Heart left ventricle (tissue), 16 donors: Measurements from ENCODE around the gene UBE2R2. TPM values are rescaled to one million over a fixed set of nuclear protein-coding genes. Genes with fewer than 3 reads are reported as not detected.
A peak's percentile ranks its signal among the peaks of the same experiment; 100 is the strongest.

Experiments
- ATAC-seq, 4 donors: fragments of 200-7000 bp; cut with Tn5 transposase; one replicate each; pipeline ENCODE4 v1.9.1; 2020 to 2022; ENCODE audit warnings: moderate library complexity in 4 of 4, mild to moderate bottlenecking in 3 of 4, moderate number of reproducible peaks in 1 of 4
- DNase-seq, 5 donors: peaks; one replicate each; pipeline ENCODE4 v3.0.0-alpha.2; 2020
- H3K27ac ChIP-seq, 12 donors: fragments of 200-600 bp; sonication (generic) in 4 of 12; one replicate each; pipeline versions ENCODE4 v1.5.0 to v1.8.0; 2016 to 2022; ENCODE audit warnings: mild to moderate bottlenecking in 2 of 12
- H3K27me3 ChIP-seq, 9 donors: fragments of 200-600 bp; sonication (generic) in 2 of 9; one replicate each; pipeline versions ENCODE4 v1.5.1 to v1.8.0; 2016 to 2022; ENCODE audit warnings: mild to moderate bottlenecking in 3 of 9
- H3K36me3 ChIP-seq, 9 donors: fragments of 200-600 bp; sonication (generic) in 2 of 9; one replicate each; pipeline versions ENCODE4 v1.5.0 to v1.8.0; 2018 to 2022; ENCODE audit warnings: mild to moderate bottlenecking in 2 of 9
- H3K4me1 ChIP-seq, 12 donors: fragments of 200-600 bp; sonication (generic) in 4 of 12; one replicate each; pipeline versions ENCODE4 v1.5.0 to v1.8.0; 2016 to 2022; ENCODE audit warnings: mild to moderate bottlenecking in 3 of 12
- H3K4me3 ChIP-seq, 12 donors: fragments of 200-600 bp; sonication (generic) in 4 of 12; one replicate each; pipeline versions ENCODE4 v1.5.0 to v1.8.0; 2017 to 2022; ENCODE audit warnings: mild to moderate bottlenecking in 9 of 12, moderate library complexity in 4 of 12
- H3K9me3 ChIP-seq, 12 donors: fragments of 200-600 bp; sonication (generic) in 4 of 12; one replicate each; pipeline versions ENCODE4 v1.5.0 to v1.8.0; 2016 to 2022; ENCODE audit warnings: mild to moderate bottlenecking in 1 of 12
- POLR2A ChIP-seq, 2 donors: fragments of 450-650 bp; IDR thresholded peaks; one replicate each; pipeline ENCODE4 v1.6.1; 2017; ENCODE audit warnings: antibody characterized with exemption in 2 of 2, mild to moderate bottlenecking in 2 of 2, moderate library complexity in 2 of 2
- WGBS, 4 donors: extraction: QIAGEN DNeasy Blood & Tissue Kit in 2 of 4; methylation state at CpG; one replicate each; pipeline versions ENCODE4 v1.1.5 to v1.1.7; 2013 to 2018; 5-methylcytosine and 5-hydroxymethylcytosine counted together
- intact Hi-C, 10 donors: fragments of 100-400 bp; cut with DNase I; formaldehyde crosslinking; loops; one replicate each; pipeline versions ENCODE4 v1.11.1 to v1.14.2; 2022
- polyA plus RNA-seq, 2 donors: library from polyadenylated mRNA; stranded (reverse); fragments of 200-250 nt; gene quantifications; one replicate each; pipeline ENCODE4 v1.2.3, GENCODE V29; 2013
- total RNA-seq, 9 donors: library from RNA; depleted of rRNA in 2 of 9; stranded (reverse); fragments of >200 nt in 2 of 9; fragmentation: NEBNext Ultra II Directional in 3 of 9; extraction: Animal tissue kit (Norgen Biotek cat#: 25700) in 3 of 9; gene quantifications; one replicate each; pipeline versions ENCODE4 v1.1.0 to v1.2.4, GENCODE V29; 2016 to 2023
- TF ChIP-seq, protein P1 (sequence below), 12 donors: fragments of 200-600 bp; sonication (generic) in 4 of 12; IDR thresholded peaks; one replicate each; pipeline versions ENCODE4 v1.5.0 to v1.8.0; 2018 to 2022; ENCODE audit warnings: antibody characterized with exemption in 12 of 12, mild to moderate bottlenecking in 5 of 12
- donor health status: ischemic (EF 13 %, LVEDD 7.1; RV severe dilation, severe dysfunction).
- donor health status: healthy with polysubstance abuse.
- donor health status: DM: no; HTN: yes; CAD: no.
- donor health status: DM: no; HTN: no; CAD: no.
- donor health status: ischemic (EF 25% LVEDD 6.9; RV normal size, moderate dysfunction).
- donor health status: ischemic (EF 25% LVEDD 5.7; RV mildly dilated, moderate dysfunction).
- donor health status: healthy.
- donor health status: DM: yes; HTN: yes; CAD: no.
- donor health status: ischemic (EF 35%, LVEDD 5.7; RV mildly dilated, moderate dysfunction).
- donor health status: nonischemic (EF 11% LVEDD 7.7; RV severe dilation, severe dysfunction).
- donor health status: DM: yes; HTN: yes; CAD: no.
- donor health status: PGD.
- donor health status: ischemic (EF 29% LVEDD 5.4; RV normal size, mild dysfunction).
- donor health status: nonischemic (EF 23%, LVEDD 6.1; RV moderate dilation, normal function).

UBE2R2 gene
- total and polyA plus RNA-seq, 11 donors = 18.6 to 45.7 (median 39.5) TPM

DNA sequence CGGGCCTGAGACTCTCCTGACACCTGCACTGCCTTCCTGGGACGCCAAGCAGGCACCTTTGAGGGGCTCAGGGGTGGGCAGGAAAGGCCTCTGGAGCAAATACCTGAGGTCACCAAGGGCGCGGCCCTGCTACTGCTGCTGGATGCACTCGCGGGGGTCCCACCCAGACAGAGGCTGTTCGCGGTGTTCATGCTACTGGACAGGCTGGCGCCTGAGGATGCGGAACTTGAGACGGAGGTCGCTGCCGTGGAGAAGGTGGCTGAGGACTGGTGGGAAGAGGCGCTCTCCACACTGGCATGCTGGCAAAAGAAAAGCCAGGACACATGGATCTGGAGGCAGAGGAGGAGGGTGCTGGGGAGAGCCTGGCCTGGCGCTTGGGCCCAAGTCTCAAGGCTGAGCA, 110.7 kb downstream of the UBE2R2 start:
- TF ChIP-seq POLR2A (IDR thresholded peaks at IDR 0.05) = no peak
- TF ChIP-seq, protein P1, sequence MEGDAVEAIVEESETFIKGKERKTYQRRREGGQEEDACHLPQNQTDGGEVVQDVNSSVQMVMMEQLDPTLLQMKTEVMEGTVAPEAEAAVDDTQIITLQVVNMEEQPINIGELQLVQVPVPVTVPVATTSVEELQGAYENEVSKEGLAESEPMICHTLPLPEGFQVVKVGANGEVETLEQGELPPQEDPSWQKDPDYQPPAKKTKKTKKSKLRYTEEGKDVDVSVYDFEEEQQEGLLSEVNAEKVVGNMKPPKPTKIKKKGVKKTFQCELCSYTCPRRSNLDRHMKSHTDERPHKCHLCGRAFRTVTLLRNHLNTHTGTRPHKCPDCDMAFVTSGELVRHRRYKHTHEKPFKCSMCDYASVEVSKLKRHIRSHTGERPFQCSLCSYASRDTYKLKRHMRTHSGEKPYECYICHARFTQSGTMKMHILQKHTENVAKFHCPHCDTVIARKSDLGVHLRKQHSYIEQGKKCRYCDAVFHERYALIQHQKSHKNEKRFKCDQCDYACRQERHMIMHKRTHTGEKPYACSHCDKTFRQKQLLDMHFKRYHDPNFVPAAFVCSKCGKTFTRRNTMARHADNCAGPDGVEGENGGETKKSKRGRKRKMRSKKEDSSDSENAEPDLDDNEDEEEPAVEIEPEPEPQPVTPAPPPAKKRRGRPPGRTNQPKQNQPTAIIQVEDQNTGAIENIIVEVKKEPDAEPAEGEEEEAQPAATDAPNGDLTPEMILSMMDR (IDR thresholded peaks at IDR 0.05) = no peak
- intact Hi-C loops = loop anchor here in 8 of 10 donors (2.0 to 10.0 kb wide), 6 partner anchors 113 to 330 kb away; partner anchors contain the start of gene UBE2R2 (in 4 of the 8)
- ATAC-seq (no peak), DNase-seq (no peak)
- Histone ChIP-seq H3K27me3 (no peaks in the 10 kb centered on the region), H3K4me3 (no peak overlapping the region), H3K36me3 (peaks cover 0 to 91% (median 81%) of the 10 kb centered on the region in 9 donors), H3K4me1 (peaks cover 0 to 44% (median 13%) of the 10 kb centered on the region in 12 donors), H3K27ac (no peak overlapping the region), H3K9me3 (no peaks in the 10 kb centered on the region)
- 94 to 97% (median 95%) methylated on average over 15 of the region's 15 CpGs for WGBS, 4 donors

- H3K9me3 ChIP-seq = no peaks in the 10 kb centered on the region
- H3K4me3 ChIP-seq = no peak overlapping the region
- WGBS, 4 donors = 75 to 90% (median 83%) methylated on average over 3 of the region's 3 CpGs
- no peak overlapping the region for H3K27ac ChIP-seq
- intact Hi-C loops = loop anchor here in 3 of 10 donors (5.0 to 10.0 kb wide), 2 partner anchors 41 to 57 kb away; no protein-coding TSS in a partner anchor
- H3K27me3 ChIP-seq = no peaks in the 10 kb centered on the region
- DNase-seq (no peak), ATAC-seq (peak in 2 of 4 donors; percentile 30)
- H3K36me3 ChIP-seq = peaks cover 0 to 96% (median 86%) of the 10 kb centered on the region in 9 donors
- no peak for TF ChIP-seq POLR2A (IDR thresholded peaks at IDR 0.05)
- TF ChIP-seq, protein P1 (IDR thresholded peaks at IDR 0.05) = no peak
- H3K4me1 ChIP-seq = peaks cover 0 to 16% (median 0%) of the 10 kb centered on the region in 12 donors
Measured at GRCh38 chr9:33931326-33931725, 114.4 kb downstream of the UBE2R2 start.

DNA sequence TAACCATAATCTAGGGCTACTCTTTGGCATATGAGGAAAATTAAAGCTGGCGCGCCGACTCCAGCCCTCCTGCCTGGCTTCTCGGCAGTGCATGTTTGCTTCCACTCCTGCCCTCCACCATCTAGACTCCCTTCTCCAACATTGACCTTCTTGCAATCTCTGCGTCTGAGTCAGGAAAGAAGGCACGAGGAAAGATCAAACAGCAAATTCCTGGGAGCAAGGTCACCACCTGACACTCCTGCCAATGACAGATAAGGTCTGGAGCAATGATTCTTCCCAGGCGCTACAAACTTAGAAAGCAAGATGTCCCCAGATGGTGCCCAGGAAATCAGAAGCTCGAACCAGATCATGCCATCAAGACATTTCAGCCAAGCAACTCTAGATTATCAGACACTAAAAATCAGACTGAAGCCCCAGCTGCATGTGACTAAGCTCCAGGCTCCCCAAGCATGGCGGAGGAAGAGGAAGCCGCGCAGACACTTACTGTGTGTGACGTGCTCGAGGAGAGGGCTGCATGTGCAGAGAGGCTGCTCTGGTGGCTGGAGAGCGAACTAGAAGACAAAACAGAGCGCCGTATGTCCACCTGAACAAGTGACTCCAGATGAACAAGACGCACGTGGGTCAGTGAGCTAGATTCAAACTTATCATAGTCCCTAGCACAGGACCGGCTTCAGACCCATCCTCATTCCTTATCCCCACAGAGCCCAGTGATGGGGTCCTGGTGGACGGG, 115.3 kb downstream of the UBE2R2 start:
- Histone ChIP-seq H3K36me3 (peaks cover 0 to 93% (median 82%) of the 10 kb centered on the region in 9 donors), H3K27me3 (no peaks in the 10 kb centered on the region), H3K27ac (no peak overlapping the region), H3K4me1 (peaks cover 0 to 12% (median 0%) of the 10 kb centered on the region in 12 donors), H3K9me3 (no peaks in the 10 kb centered on the region), H3K4me3 (no peak overlapping the region)
- no peak for TF ChIP-seq POLR2A (IDR thresholded peaks at IDR 0.05)
- TF ChIP-seq, protein P1 (IDR thresholded peaks at IDR 0.05) = no peak
- peak in 2 of 4 donors; percentile 6 to 18 for ATAC-seq
- intact Hi-C loops = loop anchor here in 3 of 10 donors (5.0 to 10.0 kb wide), 2 partner anchors 40 to 57 kb away; no protein-coding TSS in a partner anchor
- WGBS, 4 donors = 80 to 86% (median 83%) methylated on average over 20 of the region's 20 CpGs
- DNase-seq = no peak

DNA sequence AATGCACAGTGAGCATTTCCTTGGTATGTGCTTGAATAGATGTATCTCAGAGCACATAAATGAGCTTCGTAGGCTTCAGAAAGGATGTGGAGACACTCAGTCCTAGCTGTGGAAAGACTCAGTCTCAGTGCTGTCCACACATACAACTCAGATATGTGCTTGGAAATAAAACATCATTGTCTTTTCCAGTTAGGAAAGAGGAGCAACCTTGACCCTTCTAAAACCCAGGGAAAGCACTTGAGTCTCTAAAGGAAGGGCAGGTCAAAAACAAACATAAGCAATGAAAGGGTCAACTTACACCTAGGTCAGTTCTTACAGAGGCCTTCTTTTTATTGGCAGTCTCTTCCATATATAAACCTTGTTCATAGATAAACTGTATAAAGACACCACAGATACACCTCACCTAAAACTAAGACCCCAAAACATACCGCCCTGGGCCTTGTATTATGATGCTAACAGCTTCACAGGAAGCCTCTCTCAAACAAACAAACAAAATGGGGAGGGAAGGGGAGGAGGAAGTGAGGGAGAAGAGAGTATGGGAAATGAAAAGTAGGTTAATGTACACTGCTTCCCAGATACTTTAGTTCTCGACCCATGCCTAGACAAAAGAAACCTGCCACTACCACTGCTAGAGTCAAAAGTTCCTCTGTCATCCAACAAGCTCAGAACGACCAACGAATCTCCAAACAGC, 117.4 kb downstream of the UBE2R2 start:
- Histone ChIP-seq H3K27me3 (no peaks in the 10 kb centered on the region), H3K27ac (peak overlapping the region in 3 of 12 donors; percentile 6 to 47 (median 20)), H3K9me3 (no peaks in the 10 kb centered on the region), H3K36me3 (peaks cover 0 to 84% (median 74%) of the 10 kb centered on the region in 9 donors), H3K4me1 (peaks cover 0 to 12% (median 0%) of the 10 kb centered on the region in 12 donors), H3K4me3 (no peak overlapping the region)
- 59 to 74% (median 72%) methylated on average over 5 of the region's 5 CpGs for WGBS, 4 donors
- intact Hi-C loops = loop anchor here in 3 of 10 donors (5.0 to 10.0 kb wide), 2 partner anchors 38 to 60 kb away; no protein-coding TSS in a partner anchor
- DNase-seq (no peak), ATAC-seq (no peak)
- no peak for TF ChIP-seq POLR2A (IDR thresholded peaks at IDR 0.05)
